Stimulated activated CD4-positive, alpha-beta T cell treated with anti-CD3 and anti-CD28 coated beads, Interleukin-4, amount 100 ng/mL, for 4 hours (primary cell): ENCODE data around the gene POLQ.
"Not testable (repeated sequence)": the region's sequence is repeated elsewhere in the genome, so short reads cannot be mapped to it uniquely, and the experiment has no call there.

Experiments
- DNase-seq, 2 experiments: peaks; one replicate each; pipeline ENCODE4 v3.0.0-alpha.2; 2020

Gene POLQ

DNA sequence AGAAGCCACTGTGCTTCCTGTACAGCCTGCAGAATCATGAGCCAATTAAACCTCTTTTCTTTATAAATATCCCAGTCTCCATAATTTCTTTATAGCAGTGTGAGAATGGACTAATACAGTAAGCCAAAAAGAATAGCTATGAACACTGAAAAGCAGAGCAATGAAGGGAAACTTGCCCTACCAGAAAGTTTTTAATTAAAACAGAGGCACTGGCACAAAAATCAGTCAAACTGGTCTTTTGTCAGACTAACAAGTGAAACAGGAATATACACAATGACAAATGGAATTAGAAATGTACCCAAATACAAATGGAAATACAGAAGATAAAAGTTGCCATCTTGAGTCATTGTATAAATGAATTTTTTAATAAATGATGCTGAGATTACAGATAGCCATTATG, 40.5 kb downstream of the POLQ start:
- DNase-seq = no peak

DNA sequence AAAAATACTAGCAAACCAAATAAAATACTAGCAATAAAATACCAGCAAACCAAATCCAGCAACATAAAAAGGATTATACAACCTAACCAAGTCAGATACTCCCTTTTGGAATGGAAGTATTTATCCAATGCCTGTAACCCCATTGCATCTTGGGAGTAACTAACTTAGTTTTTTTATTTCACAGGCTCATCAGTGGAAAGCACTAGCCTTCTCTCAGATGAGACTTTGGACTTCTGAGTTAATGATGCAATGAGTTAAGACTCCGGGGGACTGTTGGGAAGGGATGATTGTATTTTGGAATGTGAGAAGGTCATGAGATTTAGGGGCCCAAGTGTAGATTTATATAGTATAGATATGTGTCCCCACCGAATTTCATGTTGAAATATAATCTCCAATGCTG, 41.2 kb downstream of the POLQ start:
- no peak for DNase-seq

DNA sequence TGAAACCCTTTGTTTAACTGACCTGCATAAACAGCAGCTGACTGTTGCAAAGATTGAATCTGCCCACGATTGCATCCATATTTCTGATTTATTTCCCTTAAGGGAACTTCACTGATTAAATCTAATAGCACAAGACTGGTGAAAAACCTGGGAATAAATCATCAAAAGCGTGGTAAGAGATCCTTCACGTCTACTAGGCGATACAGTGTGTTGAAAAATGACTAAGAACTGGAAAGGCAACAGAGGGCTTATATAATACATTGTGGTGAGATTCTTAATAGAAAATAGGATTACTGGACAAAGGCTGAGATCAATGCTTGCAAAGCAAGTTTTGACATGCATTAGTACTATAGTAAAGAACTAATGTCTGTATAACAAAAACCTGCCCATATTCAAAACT, 49.0 kb downstream of the POLQ start:
- DNase-seq = no peak

DNA sequence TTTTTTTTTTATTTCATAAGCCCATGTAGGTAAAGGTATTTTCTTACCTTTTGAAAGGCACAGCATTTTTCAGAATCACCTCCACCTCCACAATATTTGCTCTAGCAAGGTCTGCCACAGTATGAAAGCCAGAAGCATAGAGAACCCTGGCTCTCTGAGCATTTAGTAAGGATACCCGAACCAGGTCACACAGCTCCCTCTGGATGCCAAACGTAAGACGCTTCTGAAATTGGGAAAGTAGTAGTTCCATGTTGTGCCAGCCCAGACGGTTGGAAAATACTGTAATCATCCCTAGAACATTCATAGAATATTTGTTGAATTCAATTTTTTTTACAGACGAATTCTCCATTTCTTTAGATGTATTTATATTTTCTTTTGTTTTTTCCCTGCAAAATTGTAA, 52.4 kb downstream of the POLQ start:
- DNase-seq = no peak

DNA sequence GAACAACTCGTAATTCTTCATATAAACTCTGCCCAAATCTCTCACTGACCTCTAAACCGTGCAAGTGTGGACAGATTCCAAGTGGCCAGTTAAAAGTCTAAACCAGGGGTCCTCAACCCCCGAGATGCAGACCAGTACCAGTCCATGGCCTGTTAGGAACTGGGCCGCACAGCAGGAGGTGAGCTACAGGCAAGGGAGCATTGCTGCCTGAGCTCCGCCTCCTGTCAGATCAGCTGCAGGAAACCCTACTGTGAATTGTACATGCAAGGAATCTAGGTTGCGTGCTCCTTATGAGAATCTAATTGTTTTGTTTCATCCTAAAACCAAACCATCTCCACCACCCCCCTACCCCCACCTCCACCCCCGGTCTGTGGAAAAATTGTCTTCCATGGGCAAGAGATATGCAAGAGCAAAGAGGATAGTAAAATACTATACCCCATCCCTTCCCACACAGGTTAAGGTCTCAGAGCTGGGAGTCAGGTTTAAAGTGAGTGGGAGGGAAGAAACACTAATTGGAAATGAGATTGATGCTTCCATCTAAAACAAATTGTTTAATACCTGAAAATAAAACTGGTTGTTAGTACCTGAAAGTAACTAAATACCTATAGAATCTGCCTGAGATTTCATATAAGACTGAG, 54.0 kb downstream of the POLQ start:
- no peak for DNase-seq

DNA sequence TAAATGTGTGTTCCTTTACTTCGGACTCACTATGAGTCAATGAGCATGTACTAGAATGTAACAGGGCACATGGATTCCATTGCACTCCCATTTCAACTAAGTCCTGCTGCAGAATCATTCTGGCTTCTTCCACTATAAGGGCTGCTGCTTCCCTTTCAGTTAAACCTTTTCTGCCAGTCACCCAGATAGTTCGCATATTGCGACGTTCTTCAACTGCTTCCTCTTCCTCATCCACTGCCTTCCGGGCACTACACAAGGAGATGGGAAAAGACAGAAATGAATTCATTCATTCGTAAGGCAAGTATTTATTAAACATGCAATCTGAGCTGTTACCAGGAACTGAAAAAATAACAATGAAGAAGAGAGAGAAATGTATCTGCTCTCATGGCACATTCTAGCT, 55.6 kb downstream of the POLQ start:
- no peak for DNase-seq

DNA sequence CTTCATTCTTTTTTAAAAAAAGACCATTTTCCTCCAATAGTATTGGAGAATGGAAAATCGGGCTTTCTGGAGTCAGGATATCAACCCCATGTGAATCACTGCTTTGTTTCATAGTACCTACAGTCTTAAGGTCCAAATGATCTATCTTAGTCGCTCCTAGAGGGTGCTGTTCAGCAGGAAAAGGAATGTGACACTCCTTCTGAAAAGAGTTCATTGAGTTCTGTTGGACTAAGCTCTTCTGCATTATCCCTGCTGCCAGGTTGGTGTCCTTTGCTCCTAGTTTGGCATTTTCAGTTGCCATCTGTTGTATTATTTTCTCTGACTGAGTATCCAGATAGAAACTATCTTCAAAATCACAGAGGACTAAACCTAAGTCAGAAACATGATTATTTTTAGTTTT, 57.2 kb downstream of the POLQ start:
- DNase-seq = no peak

DNA sequence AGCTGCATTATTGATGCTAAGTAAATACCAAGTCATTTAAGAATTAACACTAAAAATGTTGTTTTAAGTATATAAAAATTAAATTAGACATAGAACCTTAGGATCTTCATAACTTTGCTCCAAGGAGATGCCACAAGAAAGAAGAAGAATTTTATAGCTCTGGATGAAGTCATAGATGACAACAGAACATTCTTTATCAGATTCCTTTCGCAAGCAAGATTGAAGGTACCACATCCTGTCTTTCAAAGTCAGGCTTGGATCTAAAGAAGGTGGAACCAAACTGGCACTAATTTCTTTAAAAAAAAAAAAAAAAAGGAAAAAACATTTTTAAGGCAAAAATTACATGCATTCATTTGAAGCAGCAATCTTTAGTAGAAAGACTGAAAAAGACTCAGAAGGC, 62.5 kb downstream of the POLQ start:
- no peak for DNase-seq

DNA sequence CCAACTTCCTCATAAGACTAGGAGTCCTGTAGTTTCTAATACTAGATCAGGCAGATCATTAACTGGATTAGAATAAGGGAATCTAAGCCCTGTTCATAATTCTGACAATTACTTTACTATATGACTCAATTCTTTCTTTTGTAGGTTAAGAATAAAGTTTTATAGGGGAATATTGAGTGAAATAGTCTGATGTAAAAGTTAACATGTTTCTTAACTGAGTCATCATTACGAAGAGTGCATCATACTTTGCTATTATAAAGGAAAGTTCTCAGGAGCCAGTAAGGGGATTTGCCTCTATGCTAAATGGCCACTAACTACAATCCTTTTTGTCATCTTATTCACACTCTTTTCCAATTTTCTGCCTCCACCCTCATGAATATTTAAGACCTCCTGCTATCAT, 63.1 kb downstream of the POLQ start:
- no peak for DNase-seq

DNA sequence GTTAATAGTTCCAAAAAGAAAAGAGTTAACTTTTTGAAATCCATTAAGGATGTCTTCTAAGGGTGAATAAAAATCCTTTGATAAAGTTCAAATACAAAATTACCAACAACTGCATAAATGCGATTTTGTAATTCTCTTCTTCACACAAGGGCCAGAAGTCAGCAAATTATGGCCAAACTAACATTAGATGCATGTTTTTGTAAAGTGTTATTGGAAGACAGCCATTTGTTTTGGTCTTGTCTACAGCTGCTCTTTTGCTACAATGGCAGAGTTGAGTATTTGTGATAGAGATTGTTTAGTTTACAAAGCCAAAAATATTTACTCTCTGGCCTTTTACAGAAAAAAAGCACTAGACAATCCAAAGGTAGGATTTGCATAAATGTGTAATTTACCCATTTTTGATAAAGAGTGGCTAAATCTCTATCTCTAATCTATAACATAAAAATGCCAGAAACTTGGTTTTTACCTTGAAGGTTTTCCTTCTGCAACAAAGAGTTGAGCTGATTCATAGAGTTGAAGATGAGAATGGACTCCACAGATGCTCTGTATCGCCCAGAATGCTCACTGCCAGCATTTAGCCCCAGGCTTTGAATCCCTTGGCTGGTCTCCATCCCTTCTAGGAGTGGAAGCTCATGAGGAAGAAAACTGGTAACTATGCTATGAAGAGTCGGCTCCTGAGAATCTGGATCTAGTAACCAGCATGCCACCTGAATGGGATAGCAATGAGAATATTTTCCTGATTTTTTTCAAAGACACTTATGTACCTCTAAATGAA, 64.5 kb downstream of the POLQ start:
- DNase-seq = no peak

DNA sequence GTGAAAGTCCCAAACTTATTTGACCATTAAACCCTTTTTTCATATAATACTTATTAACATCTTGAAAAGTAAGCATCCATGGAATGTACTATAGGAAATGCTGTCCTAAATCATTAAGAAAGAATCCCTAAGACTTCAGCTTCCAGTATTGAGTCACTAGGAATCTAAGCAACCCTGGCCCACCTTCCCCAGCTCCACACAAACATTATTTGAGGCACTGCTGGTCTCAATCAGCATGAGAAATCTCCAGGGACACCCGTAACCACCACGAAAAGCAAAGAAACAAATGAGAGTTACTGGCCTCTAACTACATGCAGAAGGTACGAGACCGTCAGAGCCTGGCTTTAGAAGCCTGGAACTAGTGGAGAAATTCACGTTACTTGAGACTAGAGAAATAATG, 68.2 kb downstream of the POLQ start:
- DNase-seq = no peak

DNA sequence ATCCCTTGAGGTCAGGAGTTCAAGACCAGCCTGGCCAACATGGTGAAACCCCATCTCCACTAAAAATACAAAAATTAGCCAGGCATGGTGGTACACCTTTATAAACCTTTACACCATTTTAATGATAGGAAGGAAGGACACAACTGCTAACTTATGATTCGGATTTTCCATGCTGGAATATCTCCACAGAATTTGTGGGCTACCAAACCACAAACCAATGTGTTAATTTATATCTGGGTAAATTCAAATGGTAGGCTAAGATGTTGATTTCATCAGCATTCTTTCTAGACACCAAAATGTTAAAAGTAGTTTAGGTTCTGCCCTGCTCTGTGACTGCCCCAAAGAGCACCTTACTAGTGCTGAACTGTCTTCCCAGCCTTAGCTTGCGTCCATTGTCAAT, 72.8 kb downstream of the POLQ start:
- no peak for DNase-seq

DNA sequence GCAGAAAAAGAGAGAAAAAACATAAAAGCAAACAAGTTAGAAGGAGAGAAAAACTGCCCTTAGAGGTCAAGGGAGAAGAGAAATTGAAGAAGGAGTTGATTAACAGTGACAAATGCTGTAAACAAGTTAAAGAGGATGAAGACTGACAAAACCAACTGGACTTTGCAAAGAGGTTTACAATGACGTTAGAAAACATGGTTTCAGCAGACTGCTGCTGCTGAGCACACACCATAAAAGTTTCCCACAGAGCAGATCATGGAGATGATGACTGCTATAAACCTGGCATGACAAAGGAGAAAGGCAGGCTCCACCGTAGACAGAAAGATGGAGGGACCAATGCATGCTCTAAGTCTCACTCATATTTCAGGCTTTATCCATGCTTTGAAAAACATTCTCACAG, 78.7 kb downstream of the POLQ start:
- no peak for DNase-seq

DNA sequence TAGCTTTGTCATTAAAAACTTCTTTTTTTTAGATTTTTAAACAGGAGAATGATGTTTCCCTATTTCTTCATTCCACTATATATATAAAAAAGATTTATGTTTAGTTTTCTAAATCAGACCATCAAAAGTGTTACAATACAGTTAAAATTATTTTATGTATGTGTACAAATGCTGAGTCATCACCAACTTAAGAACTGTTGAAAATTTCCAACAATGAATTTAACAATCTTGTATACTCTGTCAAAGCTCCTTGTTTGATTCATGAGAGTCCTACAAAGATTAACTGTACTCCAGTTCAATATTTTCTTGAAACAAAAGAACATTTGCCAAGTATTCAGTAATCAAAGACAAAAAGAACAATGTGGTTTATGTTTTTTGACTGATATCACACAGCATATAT, 82.0 kb downstream of the POLQ start:
- DNase-seq = no peak

DNA sequence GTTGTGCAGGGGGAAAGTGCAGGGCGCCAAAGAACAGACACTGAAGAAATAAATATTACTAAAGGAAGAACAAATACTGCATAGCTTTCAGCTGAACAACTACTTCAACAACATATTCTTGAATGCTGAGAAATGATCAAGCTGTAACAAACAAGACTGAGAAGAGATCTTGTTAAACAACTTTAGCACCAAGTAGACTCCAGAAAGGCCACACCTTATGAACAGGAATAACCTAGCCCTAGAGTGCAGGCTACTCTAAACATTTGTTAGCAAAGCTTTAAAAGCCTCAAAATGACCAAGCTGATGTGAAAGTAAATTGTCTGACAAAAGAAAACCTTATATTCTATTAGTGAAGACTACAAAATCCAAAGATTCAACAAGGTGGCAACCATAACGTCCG, 83.2 kb downstream of the POLQ start:
- no peak for DNase-seq

DNA sequence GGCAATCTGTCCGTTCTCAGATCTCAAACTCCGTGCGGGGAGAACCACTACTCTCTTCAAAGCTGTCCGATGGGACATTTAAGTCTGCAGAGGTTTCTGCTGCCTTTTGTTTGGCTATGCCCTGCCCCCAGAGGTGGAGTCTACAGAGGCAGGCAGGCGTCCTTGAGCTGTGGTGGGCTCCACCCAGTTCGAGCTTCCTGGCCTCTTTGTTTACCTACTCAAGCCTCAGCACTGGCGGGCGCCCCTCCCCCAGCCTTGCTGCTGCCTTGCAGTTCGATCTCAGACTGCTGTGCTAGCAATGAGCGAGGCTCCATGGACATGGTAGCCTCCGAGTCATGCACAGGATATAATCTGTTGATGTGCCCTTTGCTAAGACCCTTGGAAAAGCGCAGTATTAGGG, 94.0 kb downstream of the POLQ start:
- not testable (repeated sequence) for DNase-seq

DNA sequence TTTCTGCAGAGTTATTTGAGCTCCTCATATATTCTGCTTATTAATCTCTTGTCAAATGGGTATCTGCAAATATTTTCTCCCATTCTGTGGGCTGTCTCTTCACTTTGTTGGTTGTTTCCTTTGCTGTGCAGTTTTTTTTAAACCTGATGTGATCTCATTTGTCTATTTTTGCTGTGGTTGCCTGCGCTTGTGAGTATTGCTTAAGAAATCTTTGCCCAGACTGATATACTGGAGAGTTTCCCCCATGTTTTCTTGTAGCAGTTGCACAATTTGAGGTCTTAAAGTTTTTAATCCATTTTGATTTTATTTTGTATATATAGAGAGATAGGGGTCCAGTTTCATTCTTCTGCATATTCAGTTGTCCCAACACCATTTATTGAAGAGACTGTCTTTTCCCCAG, 102.3 kb downstream of the POLQ start:
- DNase-seq = no peak

DNA sequence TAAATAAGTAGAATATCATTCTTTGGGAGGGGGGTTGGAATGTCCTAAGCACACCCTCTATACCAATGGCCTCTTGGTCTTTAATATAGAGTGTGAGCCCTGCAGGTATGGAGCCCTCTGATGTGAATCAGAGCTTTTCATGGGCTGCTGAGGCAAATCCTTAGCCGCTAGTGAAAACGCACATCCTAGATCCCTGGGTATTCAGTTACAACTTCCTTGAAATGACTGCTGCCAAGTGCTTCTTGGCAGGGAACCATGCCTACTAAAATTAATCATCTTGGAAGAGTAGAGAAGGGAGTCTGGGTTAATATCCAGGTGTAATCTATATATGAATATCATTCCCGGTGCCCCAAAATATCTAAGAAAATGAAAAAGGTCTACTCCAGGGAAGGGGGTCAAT, 109.1 kb downstream of the POLQ start:
- no peak for DNase-seq

DNA sequence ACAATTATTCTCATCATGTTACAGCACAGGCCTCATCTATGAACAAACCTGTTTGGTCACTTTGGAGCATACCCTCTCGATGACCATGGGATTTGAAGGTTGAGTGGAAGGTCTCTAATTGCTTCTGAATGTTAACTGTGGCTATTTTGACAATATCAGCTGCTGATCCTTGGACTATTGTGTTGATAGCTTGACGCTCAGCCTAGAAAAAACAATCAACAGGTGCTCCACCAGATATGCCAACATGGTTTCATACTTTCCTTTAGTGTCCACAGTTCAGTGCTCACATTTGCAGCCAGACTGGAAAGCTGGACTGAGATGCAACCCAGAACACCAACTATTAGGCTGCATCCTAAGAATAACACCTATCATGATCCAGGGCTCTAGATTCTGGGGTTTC, 109.7 kb downstream of the POLQ start:
- no peak for DNase-seq

DNA sequence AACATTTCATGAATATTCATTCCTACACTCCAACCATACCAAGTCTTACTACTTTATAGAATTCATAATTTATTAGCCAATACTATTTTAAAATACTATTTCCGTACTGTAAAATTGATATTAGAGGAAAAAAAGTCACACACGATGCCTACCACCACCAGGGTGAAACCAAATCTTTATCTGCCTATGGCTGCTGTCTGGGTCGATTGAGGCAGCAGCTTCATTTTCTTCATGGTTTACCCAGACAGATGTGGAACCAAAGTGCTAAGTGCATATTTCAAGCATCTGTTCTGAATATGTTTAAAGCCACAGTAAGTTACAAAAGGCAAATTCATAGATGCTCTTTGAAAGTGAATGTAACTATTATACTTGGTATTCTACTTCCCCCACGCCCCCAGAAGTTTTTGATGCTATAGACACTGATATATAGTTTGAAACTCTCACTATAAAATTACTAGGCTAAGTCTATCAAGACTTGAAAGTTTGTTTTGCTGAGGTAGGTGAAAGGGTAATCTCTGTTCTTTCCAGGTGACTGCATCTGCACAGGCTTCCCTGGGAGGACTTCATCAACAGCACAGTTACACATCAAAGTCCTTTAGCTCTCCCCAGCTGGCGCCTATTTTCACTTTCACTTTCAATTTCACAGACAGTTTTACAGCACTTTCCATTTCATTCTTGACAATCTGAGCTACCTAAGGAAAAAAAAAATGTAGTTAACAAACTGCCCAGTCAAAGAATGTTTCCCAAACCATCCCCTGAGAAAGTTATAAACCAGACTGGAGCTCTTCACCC, 113.9 kb downstream of the POLQ start:
- peak; percentile 11 to 57 for DNase-seq

DNA sequence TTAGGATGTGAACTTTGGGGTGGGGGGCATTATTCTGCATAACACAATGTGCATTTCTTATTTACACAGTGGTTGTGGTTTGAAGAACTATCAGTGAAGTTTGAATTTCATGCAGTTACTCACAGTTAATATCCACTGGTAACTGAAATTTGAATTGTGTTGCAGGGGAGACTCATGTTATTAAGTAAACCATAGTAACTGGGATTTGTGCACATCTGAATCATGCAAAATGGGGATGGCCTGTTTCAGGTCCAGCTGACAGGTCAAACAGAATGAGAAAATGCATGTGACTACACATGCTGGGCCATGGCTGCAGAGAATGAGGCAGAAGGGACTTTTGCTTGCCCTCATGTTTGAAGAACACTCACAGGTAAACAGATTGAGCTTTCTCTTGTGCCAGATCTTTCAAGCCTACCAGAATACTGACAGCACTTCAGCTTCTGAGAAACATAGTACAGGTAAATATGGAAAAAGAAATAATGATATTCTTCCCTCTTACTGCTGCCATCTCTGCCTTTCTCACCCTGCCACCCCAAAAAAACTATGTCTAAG, 115.0 kb downstream of the POLQ start:
- no peak for DNase-seq

DNA sequence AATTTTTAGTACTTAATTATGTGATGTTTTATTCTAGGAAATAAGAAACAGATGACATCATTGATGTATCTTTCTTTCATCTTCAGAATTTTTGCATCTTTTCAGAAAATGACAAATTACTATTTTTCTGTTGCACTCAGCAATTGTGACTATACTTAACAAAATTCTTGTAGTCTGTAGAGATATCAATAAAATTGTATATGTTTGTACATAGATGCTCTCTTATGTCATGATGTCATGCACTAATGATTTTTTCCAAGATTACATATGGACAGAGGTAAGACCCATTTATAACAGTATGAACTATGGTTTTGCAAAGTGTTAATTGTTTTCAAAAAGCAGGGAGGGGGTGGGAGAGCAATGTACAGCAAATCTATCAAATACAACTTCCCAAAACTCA, 121.2 kb downstream of the POLQ start:
- DNase-seq = no peak

DNA sequence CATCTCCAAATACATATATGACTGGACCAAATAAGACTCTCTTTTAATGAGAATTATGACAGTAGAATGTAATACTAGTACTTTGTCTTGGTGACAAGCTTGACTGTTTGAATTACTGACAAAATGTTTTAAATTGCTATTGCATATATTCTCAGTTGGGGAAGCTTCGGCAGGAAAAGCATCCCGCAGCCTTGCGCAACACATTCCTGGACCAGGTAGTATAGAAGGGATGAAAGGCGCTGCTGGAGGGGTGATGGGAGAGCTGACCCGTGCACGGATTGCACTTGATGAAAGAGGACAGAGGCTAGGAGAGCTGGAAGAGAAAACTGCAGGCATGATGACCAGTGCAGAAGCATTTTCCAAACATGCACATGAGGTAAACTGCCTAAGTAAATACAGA, 127.6 kb downstream of the POLQ start:
- DNase-seq = no peak

DNA sequence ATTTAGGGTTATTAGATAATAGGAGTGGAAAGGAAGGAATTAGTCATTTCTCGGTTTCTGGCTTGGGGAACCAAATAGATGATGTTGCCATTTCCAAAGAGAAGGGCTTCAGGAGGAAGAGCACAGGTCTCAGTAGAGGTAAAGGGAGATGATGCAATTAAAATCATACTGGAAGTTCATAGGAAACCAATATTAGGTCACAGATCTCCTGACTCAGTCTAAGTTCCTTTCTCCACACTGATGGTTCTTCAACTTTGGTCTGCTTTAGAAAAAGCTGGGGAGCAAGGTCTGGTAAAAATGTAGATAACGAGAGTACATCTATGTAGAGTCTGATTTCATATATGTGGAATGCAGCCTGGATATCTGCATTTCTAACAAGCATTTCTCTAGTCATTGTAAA, 130.9 kb downstream of the POLQ start:
- no peak for DNase-seq
